ENCODE results near the gene DGKI. TPM values are rescaled to one million over a fixed set of nuclear protein-coding genes. Genes with fewer than 3 reads are reported as not detected.
A peak's percentile ranks its signal among the peaks of the same experiment; 100 is the strongest.

Gene DGKI
- total and polyA plus RNA-seq, 2 of the 13 experiments (the other 11 are each of a cell fraction or from before 2014, with no cell fraction given): 0.09 to 0.17 TPM

GRCh38 chr7:137844677-137845425 is 1.9 kb downstream of the DGKI start:
- ATAC-seq: peak; percentile 4; the same call in 1 of the 3 replicates
- peaks cover 3 to 29% of the 10 kb centered on the region in 2 experiments; a peak in 4 of 5 replicates for H3K27me3 ChIP-seq (ENCODE audit: control insufficient read depth in 1 of 2, insufficient read depth in 2 of 2, low read length in 2 of 2)

More at GRCh38 chr7:137844677-137845425, 1.9 kb downstream of the DGKI start:
- 56% methylated on average over 8 of the region's 8 CpGs for WGBS (ENCODE audit: low lambda C conversion rate)
- no peak overlapping the region for H3K9ac ChIP-seq (ENCODE audit: insufficient read depth, low read depth, low read length)
- no peak for FAIRE-seq
- no peaks in the 10 kb centered on the region for H3K9me3 ChIP-seq (ENCODE audit: low read length)
- no peak for DNase-seq (ENCODE audit: low spot score)
- H3K27ac ChIP-seq (ENCODE audit: extremely low read length, insufficient read depth, low read length): no peak overlapping the region
- ChIA-PET POLR2A (no interaction called here), CTCF (ENCODE audit: low intra/inter-chr PET ratio, low total read pairs) (no interaction called here)
- no peaks in the 10 kb centered on the region for H3K36me3 ChIP-seq (replicated peaks in 1 of 2; ENCODE audit: control insufficient read depth in 1 of 2, insufficient read depth in 2 of 2, low read length in 2 of 2)
- no TSS peak for BruUV-seq (replicated peaks)
- H3K4me1 ChIP-seq (ENCODE audit: insufficient read depth, low read length): peaks cover 20% of the 10 kb centered on the region
- no peak overlapping the region for H3K4me2 ChIP-seq (ENCODE audit: low read depth, low read length)
- no peak overlapping the region for H3K4me3 ChIP-seq (replicated peaks in 1 of 3; ENCODE audit: insufficient read depth in 1 of 3, low read depth in 2 of 3, low read length in 3 of 3)
- no peak overlapping the region for H2AFZ ChIP-seq (ENCODE audit: low read length)
- intact Hi-C loops (cut with micrococcal nuclease; ENCODE audit: unreplicated experiment) (no loop called here), in situ Hi-C loops (cut with HindIII; ENCODE audit: extremely low pct_ligation_motif_present, low pct_unique_long_range_greater_than_20kb) (no loop called here)
- TF ChIP-seq ZNF75D (CRISPR knock-in tag; IDR thresholded peaks at IDR 0.05; ENCODE audit: borderline replicate concordance): no peak
- no peak for TF ChIP-seq FOXJ3 (CRISPR knock-in tag; IDR thresholded peaks at IDR 0.05; ENCODE audit: borderline replicate concordance)
- TF ChIP-seq RXRA (CRISPR knock-in tag; IDR thresholded peaks at IDR 0.05): no peak
- no peak for TF ChIP-seq KDM5B (CRISPR knock-in tag; IDR thresholded peaks at IDR 0.05; ENCODE audit: borderline replicate concordance)
- no peak for TF ChIP-seq TRAFD1 (CRISPR knock-in tag; IDR thresholded peaks at IDR 0.05; ENCODE audit: borderline replicate concordance)
- no peak for TF ChIP-seq HMG20B (CRISPR knock-in tag; conservative IDR thresholded peaks at IDR 0.05)
- no peak for TF ChIP-seq CHCHD3 (CRISPR knock-in tag; IDR thresholded peaks at IDR 0.05)
- TF ChIP-seq MYPOP (CRISPR knock-in tag; IDR thresholded peaks at IDR 0.05): no peak
- no peak for TF ChIP-seq ZGPAT (CRISPR knock-in tag; IDR thresholded peaks at IDR 0.05)
- TF ChIP-seq ZFP36L1 (CRISPR knock-in tag; IDR thresholded peaks at IDR 0.05): no peak
- no peak for TF ChIP-seq ZNF616 (CRISPR knock-in tag; IDR thresholded peaks at IDR 0.05; ENCODE audit: low read depth)
- no peaks in the 10 kb centered on the region for H3K79me2 ChIP-seq (ENCODE audit: insufficient read depth, low read length)
- H4K20me1 ChIP-seq (ENCODE audit: insufficient read depth, low read length): no peaks in the 10 kb centered on the region; the same call in 1 of the 2 replicates
